Liver (tissue), 9 donors: ENCODE measurements around the gene CRYBB3. TPM values are rescaled to one million over a fixed set of nuclear protein-coding genes. Genes with fewer than 3 reads are reported as not detected.
"Not testable (repeated sequence)": the region's sequence is repeated elsewhere in the genome, so short reads cannot be mapped to it uniquely, and the experiment has no call there.

Experiments
- DNase-seq: peaks from one replicate; pipeline ENCODE4 v3.0.0-alpha.2; 2017; ENCODE audit warnings: low spot score
- H3K27ac ChIP-seq, 2 donors: one replicate each; pipeline ENCODE4 v1.7.0; 2013; ENCODE audit warnings: inconsistent platforms in 2 of 2, low read length in 2 of 2, control low read depth in 1 of 2, low read depth in 1 of 2, mild to moderate bottlenecking in 1 of 2
- H3K27me3 ChIP-seq, 4 donors: one replicate each; pipeline versions ENCODE4 v1.6.1 to v1.7.0; 2013; ENCODE audit warnings: low read length in 3 of 4, inconsistent platforms in 1 of 4, mild to moderate bottlenecking in 1 of 4, moderate library complexity in 1 of 4; ENCODE audit not compliant: control insufficient read depth in 4 of 4, insufficient read depth in 4 of 4
- H3K36me3 ChIP-seq, 4 donors: one replicate each; pipeline versions ENCODE4 v1.6.1 to v1.7.0; 2013; ENCODE audit warnings: low read length in 3 of 4, mild to moderate bottlenecking in 3 of 4, low read depth in 1 of 4, moderate library complexity in 1 of 4; ENCODE audit not compliant: control insufficient read depth in 4 of 4, insufficient read depth in 3 of 4
- H3K4me1 ChIP-seq, 4 donors: one replicate each; pipeline versions ENCODE4 v1.6.1 to v1.7.0; 2013; ENCODE audit warnings: low read length in 3 of 4, mild to moderate bottlenecking in 3 of 4, moderate library complexity in 1 of 4; ENCODE audit not compliant: control insufficient read depth in 4 of 4, insufficient read depth in 4 of 4
- H3K4me3 ChIP-seq, 3 donors: one replicate each; pipeline versions ENCODE4 v1.6.1 to v1.7.0; 2013; ENCODE audit warnings: low read length in 3 of 3, control low read depth in 1 of 3, low read depth in 1 of 3, mild to moderate bottlenecking in 1 of 3
- H3K9ac ChIP-seq, 2 donors: one replicate each; pipeline ENCODE4 v1.7.0; 2013; ENCODE audit warnings: low read length in 2 of 2, mild to moderate bottlenecking in 2 of 2, moderate library complexity in 2 of 2, control low read depth in 1 of 2, low read depth in 1 of 2
- H3K9me3 ChIP-seq, 4 donors: one replicate each; pipeline versions ENCODE4 v1.6.1 to v1.7.0; 2013; ENCODE audit warnings: low read length in 3 of 4; ENCODE audit not compliant: control insufficient read depth in 4 of 4
- EGR1 ChIP-seq, 2 donors: IDR thresholded peaks; 2 replicates each; pipeline ENCODE4 v1.6.1; 2016 to 2018; ENCODE audit warnings: antibody characterized with exemption in 2 of 2, low read depth in 2 of 2
- GABPA ChIP-seq, 2 donors: IDR thresholded peaks in 1 of 2; conservative IDR thresholded peaks in 1 of 2; 2 replicates each; pipeline ENCODE4 v1.6.1; 2016; ENCODE audit warnings: antibody characterized with exemption in 2 of 2, mild to moderate bottlenecking in 1 of 2, moderate library complexity in 1 of 2
- HNF4G ChIP-seq: IDR thresholded peaks from 2 replicates; pipeline ENCODE4 v1.6.1; 2016; ENCODE audit warnings: antibody characterized with exemption
- MAX ChIP-seq: IDR thresholded peaks from 2 replicates; pipeline ENCODE4 v1.6.1; 2016; ENCODE audit warnings: antibody characterized with exemption
- RXRA ChIP-seq, 2 donors: IDR thresholded peaks; 2 replicates each; pipeline ENCODE4 v1.6.1; 2017 to 2018; ENCODE audit warnings: antibody characterized with exemption in 2 of 2, mild to moderate bottlenecking in 1 of 2
- SP1 ChIP-seq: IDR thresholded peaks from 2 replicates; pipeline ENCODE4 v1.6.1; 2018; ENCODE audit warnings: antibody characterized with exemption, mild to moderate bottlenecking
- TAF1 ChIP-seq: conservative IDR thresholded peaks from 2 replicates; pipeline ENCODE4 v1.6.1; 2016; ENCODE audit warnings: antibody characterized with exemption, mild to moderate bottlenecking
- WGBS: extraction: QIAGEN DNeasy Blood & Tissue Kit; methylation state at CpG from one replicate; pipeline ENCODE4 v1.1.7; 2013; 5-methylcytosine and 5-hydroxymethylcytosine counted together
- polyA plus RNA-seq, 2 donors: library from polyadenylated mRNA; stranded (reverse) in 1 of 2; unstranded in 1 of 2; fragments of 200-250 nt in 1 of 2; fragments of >200 nt in 1 of 2; fragmentation: Nextera tagmentation in 1 of 2; extraction: Ambion mirVana in 1 of 2; gene quantifications; one replicate each; pipeline versions ENCODE4 v1.2.1 to v1.2.3, GENCODE V29; 2013 to 2015
- total RNA-seq, 2 donors: library from RNA; depleted of rRNA; stranded (reverse); fragments of >200 nt; gene quantifications; one replicate each; pipeline ENCODE4 v1.2.3, GENCODE V29; 2014
- TF ChIP-seq, protein P1 (sequence below): IDR thresholded peaks from 2 replicates; pipeline ENCODE4 v1.6.1; 2016; ENCODE audit warnings: antibody characterized with exemption
- TF ChIP-seq, protein P2 (sequence below): IDR thresholded peaks from 2 replicates; pipeline ENCODE4 v1.6.1; 2016; ENCODE audit warnings: antibody characterized with exemption, mild to moderate bottlenecking
- donor health status: healthy.
- donor health status: healthy.
- donor health status: healthy.
- donor health status: healthy.
- donor health status: healthy.

Gene CRYBB3
- total and polyA plus RNA-seq, 4 donors = 0.25 to 0.38 TPM; not detected in 2

GRCh38 chr22:25228822-25229221 lies 29.2 kb downstream of the CRYBB3 start:
- WGBS = 82% methylated on average over 13 of the region's 13 CpGs
- Histone ChIP-seq H3K27ac (no peak overlapping the region), H3K4me3 (no peak overlapping the region), H3K9ac (no peak overlapping the region), H3K27me3 (no peaks in the 10 kb centered on the region), H3K36me3 (no peaks in the 10 kb centered on the region), H3K4me1 (no peaks in the 10 kb centered on the region), H3K9me3 (no peaks in the 10 kb centered on the region)
- no peak for DNase-seq
- TF ChIP-seq SP1 (no peak), TAF1 (no peak), EGR1 (IDR thresholded peaks at IDR 0.05; ENCODE audit: low read depth in 2 of 2) (no peak), MAX (no peak), RXRA (IDR thresholded peaks at IDR 0.05) (no peak), HNF4G (no peak)
- TF ChIP-seq, protein P1, sequence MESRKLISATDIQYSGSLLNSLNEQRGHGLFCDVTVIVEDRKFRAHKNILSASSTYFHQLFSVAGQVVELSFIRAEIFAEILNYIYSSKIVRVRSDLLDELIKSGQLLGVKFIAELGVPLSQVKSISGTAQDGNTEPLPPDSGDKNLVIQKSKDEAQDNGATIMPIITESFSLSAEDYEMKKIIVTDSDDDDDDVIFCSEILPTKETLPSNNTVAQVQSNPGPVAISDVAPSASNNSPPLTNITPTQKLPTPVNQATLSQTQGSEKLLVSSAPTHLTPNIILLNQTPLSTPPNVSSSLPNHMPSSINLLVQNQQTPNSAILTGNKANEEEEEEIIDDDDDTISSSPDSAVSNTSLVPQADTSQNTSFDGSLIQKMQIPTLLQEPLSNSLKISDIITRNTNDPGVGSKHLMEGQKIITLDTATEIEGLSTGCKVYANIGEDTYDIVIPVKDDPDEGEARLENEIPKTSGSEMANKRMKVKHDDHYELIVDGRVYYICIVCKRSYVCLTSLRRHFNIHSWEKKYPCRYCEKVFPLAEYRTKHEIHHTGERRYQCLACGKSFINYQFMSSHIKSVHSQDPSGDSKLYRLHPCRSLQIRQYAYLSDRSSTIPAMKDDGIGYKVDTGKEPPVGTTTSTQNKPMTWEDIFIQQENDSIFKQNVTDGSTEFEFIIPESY = no peak

- not testable (repeated sequence) for H3K36me3 ChIP-seq, H3K4me1 ChIP-seq, H3K9me3 ChIP-seq, H3K4me3 ChIP-seq, H3K9ac ChIP-seq, H3K27me3 ChIP-seq, DNase-seq, H3K27ac ChIP-seq
- 93% methylated on average over 2 of the region's 2 CpGs for WGBS
Measured at GRCh38 chr22:25230760-25231159, 31.1 kb downstream of the CRYBB3 start.

- no peak overlapping the region for H3K27ac ChIP-seq
- H3K9me3 ChIP-seq = no peaks in the 10 kb centered on the region
- H3K4me1 ChIP-seq = peaks cover 0 to 2% (median 0%) of the 10 kb centered on the region in 4 donors
- TF ChIP-seq HNF4G = no peak
- TF ChIP-seq, protein P2, sequence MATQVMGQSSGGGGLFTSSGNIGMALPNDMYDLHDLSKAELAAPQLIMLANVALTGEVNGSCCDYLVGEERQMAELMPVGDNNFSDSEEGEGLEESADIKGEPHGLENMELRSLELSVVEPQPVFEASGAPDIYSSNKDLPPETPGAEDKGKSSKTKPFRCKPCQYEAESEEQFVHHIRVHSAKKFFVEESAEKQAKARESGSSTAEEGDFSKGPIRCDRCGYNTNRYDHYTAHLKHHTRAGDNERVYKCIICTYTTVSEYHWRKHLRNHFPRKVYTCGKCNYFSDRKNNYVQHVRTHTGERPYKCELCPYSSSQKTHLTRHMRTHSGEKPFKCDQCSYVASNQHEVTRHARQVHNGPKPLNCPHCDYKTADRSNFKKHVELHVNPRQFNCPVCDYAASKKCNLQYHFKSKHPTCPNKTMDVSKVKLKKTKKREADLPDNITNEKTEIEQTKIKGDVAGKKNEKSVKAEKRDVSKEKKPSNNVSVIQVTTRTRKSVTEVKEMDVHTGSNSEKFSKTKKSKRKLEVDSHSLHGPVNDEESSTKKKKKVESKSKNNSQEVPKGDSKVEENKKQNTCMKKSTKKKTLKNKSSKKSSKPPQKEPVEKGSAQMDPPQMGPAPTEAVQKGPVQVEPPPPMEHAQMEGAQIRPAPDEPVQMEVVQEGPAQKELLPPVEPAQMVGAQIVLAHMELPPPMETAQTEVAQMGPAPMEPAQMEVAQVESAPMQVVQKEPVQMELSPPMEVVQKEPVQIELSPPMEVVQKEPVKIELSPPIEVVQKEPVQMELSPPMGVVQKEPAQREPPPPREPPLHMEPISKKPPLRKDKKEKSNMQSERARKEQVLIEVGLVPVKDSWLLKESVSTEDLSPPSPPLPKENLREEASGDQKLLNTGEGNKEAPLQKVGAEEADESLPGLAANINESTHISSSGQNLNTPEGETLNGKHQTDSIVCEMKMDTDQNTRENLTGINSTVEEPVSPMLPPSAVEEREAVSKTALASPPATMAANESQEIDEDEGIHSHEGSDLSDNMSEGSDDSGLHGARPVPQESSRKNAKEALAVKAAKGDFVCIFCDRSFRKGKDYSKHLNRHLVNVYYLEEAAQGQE = no peak
- TF ChIP-seq GABPA (IDR thresholded peaks at IDR 0.05 in 1 of 2, conservative IDR thresholded peaks at IDR 0.05 in 1 of 2) = no peak
- TF ChIP-seq MAX = no peak
- no peaks in the 10 kb centered on the region for H3K27me3 ChIP-seq
- no peak for DNase-seq
- H3K4me3 ChIP-seq = no peak overlapping the region
- H3K9ac ChIP-seq = no peak overlapping the region
- H3K36me3 ChIP-seq = no peaks in the 10 kb centered on the region
- 82% methylated on average over 5 of the region's 5 CpGs for WGBS
Measured at GRCh38 chr22:25232301-25232700, 32.6 kb downstream of the CRYBB3 start.

DNA sequence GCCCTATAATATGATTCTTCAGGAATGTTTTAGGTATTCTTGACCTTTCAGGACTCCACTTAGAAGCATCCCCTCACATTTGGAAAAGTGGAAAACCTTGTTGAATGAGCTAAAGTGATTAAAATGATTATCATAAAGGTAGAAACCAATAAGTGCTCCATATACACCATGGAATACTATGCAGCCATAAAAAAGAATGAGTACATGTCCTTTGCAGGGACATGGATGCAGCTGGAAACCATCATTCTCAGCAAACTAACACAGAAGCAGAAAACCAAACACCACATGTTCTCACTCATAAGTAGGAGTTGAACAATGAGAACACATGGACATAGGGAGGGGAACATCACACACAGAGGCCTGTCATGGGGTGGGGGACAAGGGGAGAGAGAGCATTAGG lies 34.0 kb downstream of the CRYBB3 start:
- not testable (repeated sequence) for H3K9ac ChIP-seq, H3K4me3 ChIP-seq, H3K9me3 ChIP-seq, H3K27me3 ChIP-seq, H3K36me3 ChIP-seq, H3K27ac ChIP-seq, H3K4me1 ChIP-seq, DNase-seq
